Fibroblast of mammary gland (primary cell): ENCODE results near the gene LIG1.
"Not testable (repeated sequence)": the region's sequence is repeated elsewhere in the genome, so short reads cannot be mapped to it uniquely, and the experiment has no call there.

Source experiments
- DNase-seq: peaks from one replicate; pipeline ENCODE4 v3.0.0-alpha.2; 2010; ENCODE audit warnings: low read depth
- H3K4me3 ChIP-seq: 2 replicates; pipeline ENCODE4 v1.5.1; 2011; ENCODE audit warnings: low read depth, mild to moderate bottlenecking, low read length, moderate library complexity; ENCODE audit not compliant: control insufficient read depth
- TF ChIP-seq, protein P1 (sequence below): conservative IDR thresholded peaks from 2 replicates; pipeline ENCODE4 v1.5.1; 2011; ENCODE audit warnings: low read depth, low read length, inconsistent platforms; ENCODE audit not compliant: control insufficient read depth, insufficient read depth

Gene LIG1

DNA sequence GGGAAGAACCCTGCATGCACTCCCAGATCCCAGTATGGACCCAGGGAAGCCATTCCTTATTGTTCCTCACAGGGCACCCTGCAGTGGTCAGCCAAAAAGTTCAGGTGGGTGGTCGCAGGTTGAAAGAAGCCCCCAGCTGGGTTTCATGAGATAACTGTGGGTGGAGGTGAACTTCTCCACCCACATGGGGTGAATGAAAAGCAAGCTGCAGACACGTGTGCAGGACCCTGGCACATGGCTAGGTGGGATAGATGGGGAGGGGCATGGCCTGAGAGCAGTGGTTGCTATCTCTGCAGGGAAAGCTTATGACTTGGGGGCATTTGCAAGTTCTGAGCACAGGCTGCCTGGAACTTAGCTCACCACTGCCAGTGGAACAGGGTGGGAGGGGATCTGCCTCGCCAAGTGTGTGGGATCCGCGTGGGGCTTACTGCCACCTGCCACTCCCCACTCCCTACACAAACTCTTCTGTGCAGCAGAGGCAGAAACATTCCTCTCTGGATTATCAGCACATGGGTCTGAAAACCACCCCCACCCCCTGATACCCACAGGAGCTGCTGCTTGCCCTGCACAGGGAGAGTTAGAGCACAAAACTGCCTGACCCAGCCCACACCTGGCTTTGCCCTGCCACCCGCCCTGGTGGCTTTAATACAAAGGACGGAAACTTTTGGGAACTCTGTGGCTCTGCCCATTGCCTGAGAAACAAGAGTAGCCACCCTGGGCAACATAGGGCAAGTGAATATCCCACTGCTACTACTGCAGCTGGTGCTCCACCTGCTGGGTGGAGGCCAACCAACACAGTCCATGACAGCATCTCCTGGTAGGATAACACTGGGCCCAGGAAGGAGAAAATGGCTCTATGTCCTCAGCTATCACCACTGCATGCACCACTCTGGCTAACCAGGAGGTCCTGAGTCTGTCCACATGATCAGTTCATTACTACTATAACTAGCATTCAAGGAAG lies 84.0 kb downstream of the LIG1 start:
- TF ChIP-seq, protein P1, sequence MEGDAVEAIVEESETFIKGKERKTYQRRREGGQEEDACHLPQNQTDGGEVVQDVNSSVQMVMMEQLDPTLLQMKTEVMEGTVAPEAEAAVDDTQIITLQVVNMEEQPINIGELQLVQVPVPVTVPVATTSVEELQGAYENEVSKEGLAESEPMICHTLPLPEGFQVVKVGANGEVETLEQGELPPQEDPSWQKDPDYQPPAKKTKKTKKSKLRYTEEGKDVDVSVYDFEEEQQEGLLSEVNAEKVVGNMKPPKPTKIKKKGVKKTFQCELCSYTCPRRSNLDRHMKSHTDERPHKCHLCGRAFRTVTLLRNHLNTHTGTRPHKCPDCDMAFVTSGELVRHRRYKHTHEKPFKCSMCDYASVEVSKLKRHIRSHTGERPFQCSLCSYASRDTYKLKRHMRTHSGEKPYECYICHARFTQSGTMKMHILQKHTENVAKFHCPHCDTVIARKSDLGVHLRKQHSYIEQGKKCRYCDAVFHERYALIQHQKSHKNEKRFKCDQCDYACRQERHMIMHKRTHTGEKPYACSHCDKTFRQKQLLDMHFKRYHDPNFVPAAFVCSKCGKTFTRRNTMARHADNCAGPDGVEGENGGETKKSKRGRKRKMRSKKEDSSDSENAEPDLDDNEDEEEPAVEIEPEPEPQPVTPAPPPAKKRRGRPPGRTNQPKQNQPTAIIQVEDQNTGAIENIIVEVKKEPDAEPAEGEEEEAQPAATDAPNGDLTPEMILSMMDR, result no peak
- DNase-seq, result no peak
- H3K4me3 ChIP-seq, result no peak overlapping the region

- TF ChIP-seq, protein P1, result no peak
- H3K4me3 ChIP-seq, result no peak overlapping the region
- no peak for DNase-seq
These were observed 85.1 kb downstream of the LIG1 start for GRCh38 chr19:48085076-48085475.

GRCh38 chr19:48081106-48081505 lies 89.0 kb downstream of the LIG1 start:
- TF ChIP-seq, protein P1, result no peak
- DNase-seq, result peak; percentile 7

GRCh38 chr19:48070177-48070769 lies 99.9 kb downstream of the LIG1 start:
- not testable (repeated sequence) for H3K4me3 ChIP-seq, DNase-seq

More at GRCh38 chr19:48081106-48081505, 89.0 kb downstream of the LIG1 start:
- H3K4me3 ChIP-seq, result no peak overlapping the region

GRCh38 chr19:48069435-48069834 lies 100.7 kb downstream of the LIG1 start:
- no peak for DNase-seq
- TF ChIP-seq, protein P1, result no peak
- no peak overlapping the region for H3K4me3 ChIP-seq
